Activated CD8-positive, alpha-beta memory T cell treated with anti-CD3 and anti-CD28 coated beads for 48 hours (primary cell): ENCODE data around the gene CYP24A1.

Experiments used
- DNase-seq, 3 experiments: peaks; one replicate each; pipeline ENCODE4 v3.0.0-alpha.2; 2020; ENCODE audit warnings: low read depth in 2 of 3, low spot score in 2 of 3

CYP24A1 gene

GRCh38 chr20:54176610-54177009 is 2.8 kb upstream of the CYP24A1 start:
- no peak for DNase-seq

GRCh38 chr20:54174457-54175175 is 830 bp upstream of the CYP24A1 start:
- DNase-seq, result no peak

GRCh38 chr20:54172856-54173652 is 732 bp downstream of the CYP24A1 start:
- no peak for DNase-seq

- no peak for DNase-seq
Observed at GRCh38 chr20:54172532-54172855, 1.3 kb downstream of the CYP24A1 start.

GRCh38 chr20:54170963-54171362 is 2.8 kb downstream of the CYP24A1 start:
- no peak for DNase-seq

GRCh38 chr20:54170026-54170471 is 3.7 kb downstream of the CYP24A1 start:
- DNase-seq, result no peak

GRCh38 chr20:54168961-54169862 is 4.6 kb downstream of the CYP24A1 start:
- DNase-seq, result no peak

- no peak for DNase-seq
Observed at GRCh38 chr20:54167909-54168872, 5.6 kb downstream of the CYP24A1 start.

GRCh38 chr20:54166987-54167662 is 6.7 kb downstream of the CYP24A1 start:
- DNase-seq, result no peak

- no peak for DNase-seq
Observed at GRCh38 chr20:54165803-54166202, 8.0 kb downstream of the CYP24A1 start.

- DNase-seq, result no peak
Observed at GRCh38 chr20:54165014-54165413, 8.8 kb downstream of the CYP24A1 start.

GRCh38 chr20:54163402-54163801 is 10.4 kb downstream of the CYP24A1 start:
- DNase-seq, result no peak

GRCh38 chr20:54162378-54163009 is 11.3 kb downstream of the CYP24A1 start:
- DNase-seq, result no peak

- no peak for DNase-seq
Observed at GRCh38 chr20:54161821-54162149, 12.0 kb downstream of the CYP24A1 start.

GRCh38 chr20:54161008-54161820 is 12.6 kb downstream of the CYP24A1 start:
- no peak for DNase-seq

- no peak for DNase-seq
Observed at GRCh38 chr20:54160065-54161007, 13.4 kb downstream of the CYP24A1 start.

GRCh38 chr20:54158856-54159418 is 14.8 kb downstream of the CYP24A1 start:
- DNase-seq, result no peak
